Endodermal cell (in vitro differentiated cells): ENCODE measurements around the gene BNC1. TPM values are rescaled to one million over a fixed set of nuclear protein-coding genes. Genes with fewer than 3 reads are reported as not detected.

Experiments
- DNase-seq: peaks from one replicate; pipeline ENCODE4 v3.0.0-alpha.2; 2017
- H3K27ac ChIP-seq: 2 replicates; pipeline ENCODE4 v1.5.1; 2013; ENCODE audit warnings: mild to moderate bottlenecking, low read depth, low read length, moderate library complexity
- H3K27me3 ChIP-seq: 2 replicates; pipeline ENCODE4 v1.6.1; 2013; ENCODE audit warnings: mild to moderate bottlenecking, low read length, moderate library complexity; ENCODE audit not compliant: insufficient read depth, control insufficient read depth, poor library complexity, severe bottlenecking
- H3K36me3 ChIP-seq: 2 replicates; pipeline ENCODE4 v1.7.0; 2013; ENCODE audit warnings: mild to moderate bottlenecking, low read length, moderate library complexity; ENCODE audit not compliant: control insufficient read depth, insufficient read depth
- H3K4me1 ChIP-seq: one replicate; pipeline ENCODE4 v1.7.0; 2013; ENCODE audit warnings: low read length; ENCODE audit not compliant: control insufficient read depth, insufficient read depth
- H3K4me3 ChIP-seq: 2 replicates; pipeline ENCODE4 v1.5.1; 2013; ENCODE audit warnings: mild to moderate bottlenecking, low read length, moderate library complexity
- H3K9ac ChIP-seq: 2 replicates; pipeline ENCODE4 v1.6.1; 2013; ENCODE audit warnings: mild to moderate bottlenecking, low read length, moderate library complexity; ENCODE audit not compliant: poor library complexity, severe bottlenecking; ENCODE audit errors: extremely low read depth
- H3K9me3 ChIP-seq: 2 replicates; pipeline ENCODE4 v1.6.1; 2013; ENCODE audit warnings: mild to moderate bottlenecking, low read length, moderate library complexity; ENCODE audit not compliant: control insufficient read depth
- H3K27ac Mint-ChIP-seq: 2 replicates; pipeline ENCODE4 v1.8.0; 2020; ENCODE audit warnings: mixed read lengths
- H3K27me3 Mint-ChIP-seq: 2 replicates; pipeline ENCODE4 v1.8.0; 2021; ENCODE audit warnings: mild to moderate bottlenecking, mixed read lengths; ENCODE audit not compliant: insufficient read depth
- H3K36me3 Mint-ChIP-seq: 2 replicates; pipeline ENCODE4 v1.8.0; 2020; ENCODE audit warnings: low read depth, mixed read lengths
- H3K4me1 Mint-ChIP-seq: 2 replicates; pipeline ENCODE4 v1.8.0; 2020; ENCODE audit warnings: mixed read lengths
- H3K4me3 Mint-ChIP-seq: 2 replicates; pipeline ENCODE4 v1.8.0; 2020; ENCODE audit warnings: mild to moderate bottlenecking, moderate library complexity, mixed read lengths
- H3K9me3 Mint-ChIP-seq: 2 replicates; pipeline ENCODE4 v1.8.0; 2020; ENCODE audit warnings: mild to moderate bottlenecking, mixed read lengths
- CTCF ChIP-seq: fragments of 200-600 bp; sonication (generic); conservative IDR thresholded peaks from 2 replicates; pipeline ENCODE4 v1.5.0; 2021; ENCODE audit warnings: antibody characterized with exemption, mild to moderate bottlenecking
- WGBS, 2 experiments: methylation state at CpG; one replicate each; pipeline versions ENCODE4 v1.1.5 to v1.1.7; 2013; ENCODE audit warnings: missing lambda C conversion rate in 2 of 2, mixed read lengths in 1 of 2; ENCODE audit not compliant: insufficient coverage in 1 of 2, insufficient read length in 1 of 2; 5-methylcytosine and 5-hydroxymethylcytosine counted together
- total RNA-seq, 2 donors: library from RNA; stranded (reverse); fragmentation: NEBNext Ultra II Directional in 1 of 2; extraction: Animal tissue kit (Norgen Biotek cat#: 25700) in 1 of 2; gene quantifications; 2 replicates in 1 of 2; 3 replicates in 1 of 2; pipeline ENCODE4 v1.2.1, GENCODE V29; 2021

The BNC1 gene
- total RNA-seq, 2 donors from 2014 or later = not detected

GRCh38 chr15:83283138-83283812, 1.2 kb downstream of the BNC1 start:
- WGBS, 2 experiments = 3 to 4% methylated on average over 15 to 70 of the region's 70 CpGs
- Mint-ChIP-seq H3K27me3 (peaks cover 82% of the 10 kb centered on the region), H3K36me3 (no peaks in the 10 kb centered on the region), H3K27ac (no peak overlapping the region), H3K4me3 (peak overlapping the region; percentile 61), H3K4me1 (peaks cover under 1% of the 10 kb centered on the region), H3K9me3 (no peaks in the 10 kb centered on the region)
- Histone ChIP-seq H3K36me3 (no peaks in the 10 kb centered on the region), H3K4me3 (peak overlapping the region; percentile 76), H3K9me3 (no peaks in the 10 kb centered on the region), H3K27me3 (peaks cover 81% of the 10 kb centered on the region), H3K9ac (no peak overlapping the region), H3K4me1 (peaks cover under 1% of the 10 kb centered on the region), H3K27ac (no peak overlapping the region)
- peak; percentile 84 for DNase-seq
- no peak for TF ChIP-seq CTCF

- no peaks in the 10 kb centered on the region for H3K4me1 Mint-ChIP-seq
- Histone ChIP-seq H3K36me3 (no peaks in the 10 kb centered on the region), H3K27me3 (peaks cover 81% of the 10 kb centered on the region), H3K4me3 (peak overlapping the region; percentile 76), H3K9me3 (no peaks in the 10 kb centered on the region), H3K4me1 (no peaks in the 10 kb centered on the region), H3K9ac (no peak overlapping the region), H3K27ac (no peak overlapping the region)
- no peaks in the 10 kb centered on the region for H3K9me3 Mint-ChIP-seq
- H3K36me3 Mint-ChIP-seq = no peaks in the 10 kb centered on the region
- H3K27ac Mint-ChIP-seq = no peak overlapping the region
- WGBS, 2 experiments = 23% methylated on average over 10 of the region's 10 CpGs; no CpG with 5 or more reads in 1 of the 2 experiments
- no peak for DNase-seq
- no peak for TF ChIP-seq CTCF
- peak overlapping the region; percentile 61 for H3K4me3 Mint-ChIP-seq
- peaks cover 82% of the 10 kb centered on the region for H3K27me3 Mint-ChIP-seq
Measured at GRCh38 chr15:83282776-83283137, 1.7 kb downstream of the BNC1 start.

GRCh38 chr15:83282141-83282540, 2.3 kb downstream of the BNC1 start:
- 92 to 100% methylated on average over 1 to 5 of the region's 5 CpGs for WGBS, 2 experiments
- no peak overlapping the region for H3K27ac ChIP-seq
- H3K9me3 ChIP-seq = no peaks in the 10 kb centered on the region
- H3K4me3 ChIP-seq = no peak overlapping the region
- Mint-ChIP-seq H3K36me3 (no peaks in the 10 kb centered on the region), H3K27ac (no peak overlapping the region), H3K27me3 (peaks cover 78% of the 10 kb centered on the region), H3K9me3 (no peaks in the 10 kb centered on the region), H3K4me1 (no peaks in the 10 kb centered on the region), H3K4me3 (no peak overlapping the region)
- H3K36me3 ChIP-seq = no peaks in the 10 kb centered on the region
- H3K9ac ChIP-seq = no peak overlapping the region
- DNase-seq = no peak
- TF ChIP-seq CTCF = no peak
- no peaks in the 10 kb centered on the region for H3K4me1 ChIP-seq
- peaks cover 78% of the 10 kb centered on the region for H3K27me3 ChIP-seq
